GM12865 (cell line): ENCODE results near the gene MON2.

Experiments
- DNase-seq: peaks from one replicate; pipeline ENCODE4 v3.0.0; 2010; ENCODE audit warnings: low read depth
- H3K4me3 ChIP-seq: 2 replicates; pipeline ENCODE4 v1.5.1; 2011; ENCODE audit warnings: mild to moderate bottlenecking, low read depth, low read length, control low read depth
- TF ChIP-seq, protein P1 (sequence below): IDR thresholded peaks from 2 replicates; pipeline ENCODE4 v1.5.1; 2011; ENCODE audit warnings: low read length, control low read depth, low read depth, inconsistent platforms; ENCODE audit not compliant: insufficient read depth; ENCODE audit errors: missing control alignments

Gene MON2

DNA sequence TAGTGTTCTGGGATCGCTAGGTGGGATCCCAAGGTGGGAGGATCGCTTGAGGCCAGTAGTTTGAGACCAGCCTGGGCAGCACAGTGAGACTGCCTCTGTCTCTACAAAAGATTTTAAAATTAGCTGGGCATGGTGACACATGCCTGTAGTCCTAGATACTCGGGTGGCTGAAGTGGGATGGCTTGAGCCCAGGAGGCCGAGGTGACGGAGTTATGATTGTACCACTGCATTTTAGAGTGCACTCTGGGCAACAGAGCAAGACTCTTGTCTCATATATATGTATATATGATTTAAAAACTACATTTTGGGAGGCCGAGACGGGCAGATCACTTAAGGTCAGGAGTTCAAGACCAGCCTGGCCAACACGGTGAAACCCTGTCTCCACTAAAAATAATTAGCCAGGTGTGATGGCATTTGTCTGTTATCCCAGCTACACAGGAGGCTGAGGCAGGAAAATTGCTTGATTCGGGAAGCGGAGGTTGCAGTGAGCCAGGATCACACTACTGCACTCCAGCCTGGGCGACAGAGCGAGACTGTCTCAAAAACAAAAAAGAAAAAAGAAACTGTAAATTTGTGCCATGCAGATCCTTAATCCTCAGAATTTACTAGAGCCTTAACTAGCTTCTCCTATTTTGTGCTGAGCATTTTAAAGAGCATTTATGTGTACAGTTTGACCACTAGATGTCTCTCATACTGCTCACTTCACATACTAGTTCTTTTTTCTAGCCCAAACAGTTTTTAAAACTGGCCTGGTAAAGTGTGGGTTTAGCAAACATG, 114.8 kb downstream of the MON2 start:
- TF ChIP-seq, protein P1, sequence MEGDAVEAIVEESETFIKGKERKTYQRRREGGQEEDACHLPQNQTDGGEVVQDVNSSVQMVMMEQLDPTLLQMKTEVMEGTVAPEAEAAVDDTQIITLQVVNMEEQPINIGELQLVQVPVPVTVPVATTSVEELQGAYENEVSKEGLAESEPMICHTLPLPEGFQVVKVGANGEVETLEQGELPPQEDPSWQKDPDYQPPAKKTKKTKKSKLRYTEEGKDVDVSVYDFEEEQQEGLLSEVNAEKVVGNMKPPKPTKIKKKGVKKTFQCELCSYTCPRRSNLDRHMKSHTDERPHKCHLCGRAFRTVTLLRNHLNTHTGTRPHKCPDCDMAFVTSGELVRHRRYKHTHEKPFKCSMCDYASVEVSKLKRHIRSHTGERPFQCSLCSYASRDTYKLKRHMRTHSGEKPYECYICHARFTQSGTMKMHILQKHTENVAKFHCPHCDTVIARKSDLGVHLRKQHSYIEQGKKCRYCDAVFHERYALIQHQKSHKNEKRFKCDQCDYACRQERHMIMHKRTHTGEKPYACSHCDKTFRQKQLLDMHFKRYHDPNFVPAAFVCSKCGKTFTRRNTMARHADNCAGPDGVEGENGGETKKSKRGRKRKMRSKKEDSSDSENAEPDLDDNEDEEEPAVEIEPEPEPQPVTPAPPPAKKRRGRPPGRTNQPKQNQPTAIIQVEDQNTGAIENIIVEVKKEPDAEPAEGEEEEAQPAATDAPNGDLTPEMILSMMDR = peak; percentile 58
- peak; percentile 60 for DNase-seq

DNA sequence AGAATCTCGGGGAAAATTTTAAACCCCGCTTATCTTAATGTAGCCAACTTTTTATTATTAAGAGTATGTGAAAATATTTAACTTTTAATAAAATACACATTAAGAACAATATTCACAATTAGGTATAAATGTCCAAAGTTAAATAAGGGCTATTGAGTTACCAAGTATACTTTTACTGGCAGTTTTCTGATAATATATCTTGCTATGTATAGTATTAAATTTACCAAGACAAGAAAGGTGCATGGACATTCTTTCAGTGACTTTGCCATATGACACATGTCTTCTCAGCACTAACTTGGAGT, 115.4 kb downstream of the MON2 start:
- no peak overlapping the region for H3K4me3 ChIP-seq
- TF ChIP-seq, protein P1 = no peak
- no peak for DNase-seq

More for the DNA sequence above, 114.8 kb downstream of the MON2 start:
- no peak overlapping the region for H3K4me3 ChIP-seq

DNA sequence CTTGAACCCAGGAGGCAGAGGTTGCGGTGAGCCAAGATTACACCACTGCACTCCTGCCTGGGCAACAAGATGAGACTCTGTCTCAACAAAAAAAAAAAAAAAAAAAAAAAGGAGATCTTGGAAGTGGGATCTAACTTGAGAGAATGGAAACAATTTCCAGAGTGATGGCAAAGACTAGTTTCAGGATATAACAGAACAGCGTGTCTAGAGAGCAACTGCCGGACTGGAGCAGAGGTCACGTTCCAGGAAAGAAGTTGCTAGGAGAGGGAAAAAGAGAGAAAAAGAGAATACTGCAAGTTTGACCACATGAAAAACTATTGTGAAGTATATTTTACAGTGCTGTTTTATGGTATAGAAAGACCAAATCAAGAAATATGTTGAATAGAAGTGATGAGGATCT, 118.0 kb downstream of the MON2 start:
- no peak overlapping the region for H3K4me3 ChIP-seq
- DNase-seq = no peak
- TF ChIP-seq, protein P1 = no peak

DNA sequence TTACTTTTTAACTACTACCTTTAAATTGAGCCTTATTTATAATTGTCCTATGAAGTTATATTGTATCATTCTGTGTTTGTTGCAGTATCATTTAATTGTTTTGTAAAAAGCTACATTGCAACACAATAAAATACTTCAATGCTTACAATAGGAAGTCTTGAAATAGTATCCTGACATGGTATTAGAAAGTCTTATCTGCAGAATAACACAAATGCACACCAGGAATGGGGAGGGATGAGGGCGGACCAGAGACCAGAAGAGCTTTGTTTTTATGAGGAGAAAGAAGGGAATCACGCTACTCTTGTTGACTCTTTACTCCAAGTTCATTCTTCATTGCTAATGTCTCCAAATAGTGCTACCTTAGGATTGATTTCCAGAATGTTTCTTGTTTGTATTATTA, 120.2 kb downstream of the MON2 start:
- H3K4me3 ChIP-seq = no peak overlapping the region
- no peak for DNase-seq
- TF ChIP-seq, protein P1 = no peak

DNA sequence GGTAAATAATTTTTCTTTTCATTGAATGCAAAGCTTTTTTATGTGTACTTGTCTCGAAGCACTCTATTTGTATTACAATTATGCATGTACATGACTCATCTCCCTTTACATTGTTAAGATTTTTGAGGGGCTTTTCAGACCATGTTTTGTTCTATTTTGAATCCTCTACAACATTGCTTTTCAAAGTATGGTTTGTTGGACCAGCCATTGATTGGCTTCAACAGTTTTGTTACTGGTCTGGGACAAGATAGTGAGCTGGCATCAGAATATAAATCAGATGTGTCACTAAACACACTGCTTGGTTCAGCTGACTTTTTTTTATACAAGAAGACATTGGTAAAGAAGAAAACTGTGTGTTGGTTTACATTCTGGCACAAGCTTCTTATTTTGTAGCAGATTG, 122.3 kb downstream of the MON2 start:
- DNase-seq = no peak
- TF ChIP-seq, protein P1 = no peak
- no peak overlapping the region for H3K4me3 ChIP-seq

DNA sequence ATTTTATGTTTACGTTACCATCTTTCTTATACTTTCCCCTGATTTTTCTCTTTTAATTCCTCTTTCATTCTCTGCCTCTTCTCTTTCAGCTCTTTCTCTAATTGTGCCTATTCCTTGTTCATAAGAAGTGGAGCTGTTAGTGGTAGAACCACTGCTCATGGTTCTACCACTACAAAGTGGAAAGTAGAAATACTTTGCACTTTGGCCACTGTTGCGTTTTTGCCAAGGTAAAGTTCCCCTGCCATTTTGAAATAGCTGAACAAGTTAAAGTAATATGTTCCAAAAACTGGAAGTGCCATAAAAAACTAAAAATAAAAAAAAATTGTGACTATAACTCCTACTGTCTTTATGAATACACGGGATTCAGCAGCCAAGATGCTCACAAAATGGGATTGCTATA, 130.6 kb downstream of the MON2 start:
- no peak overlapping the region for H3K4me3 ChIP-seq
- DNase-seq = no peak
- TF ChIP-seq, protein P1 = no peak

DNA sequence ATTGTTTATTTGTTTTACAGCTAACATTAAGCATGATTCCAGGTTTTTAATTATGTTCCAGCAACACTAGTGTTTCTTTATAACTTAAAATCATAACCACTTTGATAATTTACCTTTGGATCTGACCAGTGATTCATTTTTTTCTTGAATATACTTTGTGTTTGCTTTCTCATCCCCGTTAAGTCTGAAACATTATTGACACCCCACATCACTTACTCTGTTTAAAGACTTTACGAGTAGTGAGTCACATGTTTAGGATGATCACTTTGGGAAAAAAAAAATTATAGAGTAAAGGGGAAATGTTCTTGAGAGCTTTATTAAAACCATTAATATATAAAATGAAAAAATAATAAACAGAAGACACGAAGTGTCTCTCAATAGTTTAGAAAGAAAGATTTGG, 132.2 kb downstream of the MON2 start:
- H3K4me3 ChIP-seq = no peak overlapping the region
- TF ChIP-seq, protein P1 = no peak
- no peak for DNase-seq
